Measurements from ENCODE around the gene TXNRD2. TPM values are rescaled to one million over a fixed set of nuclear protein-coding genes. Genes with fewer than 3 reads are reported as not detected.

TXNRD2 gene
- total RNA-seq, 1 donor from 2014 or later = 0.19 TPM

DNA sequence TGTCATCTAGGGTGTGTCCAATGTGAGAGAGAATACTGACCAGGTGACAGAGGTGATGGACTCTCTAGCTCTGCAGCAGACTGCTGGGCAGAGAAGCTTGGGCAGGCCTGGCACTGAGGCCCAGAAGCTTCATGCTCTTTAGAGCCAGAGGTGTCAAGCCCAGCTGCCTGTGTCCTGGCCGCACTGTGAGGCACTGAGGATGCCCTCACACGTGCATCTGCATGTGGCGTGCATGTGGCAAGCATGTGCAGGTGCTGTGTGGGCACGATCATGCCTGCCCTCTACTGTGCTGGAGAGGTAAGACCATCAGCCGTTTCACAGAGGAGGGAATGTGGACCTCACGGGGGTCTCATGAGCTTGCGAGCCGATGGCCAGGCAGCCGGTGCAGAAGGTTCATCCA, 15.8 kb upstream of the TXNRD2 start:
- H2AFZ ChIP-seq (replicated peaks) = no peak overlapping the region
- no peak overlapping the region for H3K4me2 ChIP-seq
- no peak for DNase-seq (ENCODE audit: low spot score)
- Mint-ChIP-seq H3K27me3 (ENCODE audit: insufficient read depth, low read depth) (peaks cover 9% of the 10 kb centered on the region), H3K4me3 (no peak overlapping the region), H3K36me3 (no peaks in the 10 kb centered on the region), H3K27ac (no peak overlapping the region), H3K9me3 (no peaks in the 10 kb centered on the region), H3K4me1 (peaks cover 28% of the 10 kb centered on the region)
- H3K9ac ChIP-seq = no peak overlapping the region
- no peaks in the 10 kb centered on the region for H3K36me3 ChIP-seq
- H4K20me1 ChIP-seq (ENCODE audit: low read depth) = no peaks in the 10 kb centered on the region
- no peak overlapping the region for H3K4me3 ChIP-seq
- H3K79me2 ChIP-seq (ENCODE audit: low read depth) = no peaks in the 10 kb centered on the region
- H3K9me3 ChIP-seq (ENCODE audit: low read depth) = no peaks in the 10 kb centered on the region
- H3K27me3 ChIP-seq = no peaks in the 10 kb centered on the region
- H3K4me1 ChIP-seq = peaks cover 6% of the 10 kb centered on the region
- no peaks in the 10 kb centered on the region for H3F3A ChIP-seq (ENCODE audit: low read depth)
- H3K27ac ChIP-seq = no peak overlapping the region
- TF ChIP-seq, protein P1, sequence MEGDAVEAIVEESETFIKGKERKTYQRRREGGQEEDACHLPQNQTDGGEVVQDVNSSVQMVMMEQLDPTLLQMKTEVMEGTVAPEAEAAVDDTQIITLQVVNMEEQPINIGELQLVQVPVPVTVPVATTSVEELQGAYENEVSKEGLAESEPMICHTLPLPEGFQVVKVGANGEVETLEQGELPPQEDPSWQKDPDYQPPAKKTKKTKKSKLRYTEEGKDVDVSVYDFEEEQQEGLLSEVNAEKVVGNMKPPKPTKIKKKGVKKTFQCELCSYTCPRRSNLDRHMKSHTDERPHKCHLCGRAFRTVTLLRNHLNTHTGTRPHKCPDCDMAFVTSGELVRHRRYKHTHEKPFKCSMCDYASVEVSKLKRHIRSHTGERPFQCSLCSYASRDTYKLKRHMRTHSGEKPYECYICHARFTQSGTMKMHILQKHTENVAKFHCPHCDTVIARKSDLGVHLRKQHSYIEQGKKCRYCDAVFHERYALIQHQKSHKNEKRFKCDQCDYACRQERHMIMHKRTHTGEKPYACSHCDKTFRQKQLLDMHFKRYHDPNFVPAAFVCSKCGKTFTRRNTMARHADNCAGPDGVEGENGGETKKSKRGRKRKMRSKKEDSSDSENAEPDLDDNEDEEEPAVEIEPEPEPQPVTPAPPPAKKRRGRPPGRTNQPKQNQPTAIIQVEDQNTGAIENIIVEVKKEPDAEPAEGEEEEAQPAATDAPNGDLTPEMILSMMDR (IDR thresholded peaks at IDR 0.05) = no peak
- no peak for TF ChIP-seq EZH2phosphoT487 (IDR thresholded peaks at IDR 0.05)
- TF ChIP-seq EZH2 (IDR thresholded peaks at IDR 0.05) = no peak

GRCh38 chr22:19955241-19956128, 13.9 kb upstream of the TXNRD2 start:
- no peak overlapping the region for H3K27ac ChIP-seq
- DNase-seq (ENCODE audit: low spot score) = no peak
- no peaks in the 10 kb centered on the region for H3F3A ChIP-seq (ENCODE audit: low read depth)
- H3K27me3 ChIP-seq = no peaks in the 10 kb centered on the region
- peaks cover 5% of the 10 kb centered on the region for H3K4me1 ChIP-seq
- peaks cover 11% of the 10 kb centered on the region for H3K27me3 Mint-ChIP-seq (ENCODE audit: insufficient read depth, low read depth)
- no peaks in the 10 kb centered on the region for H3K36me3 ChIP-seq
- no peaks in the 10 kb centered on the region for H3K79me2 ChIP-seq (ENCODE audit: low read depth)
- H4K20me1 ChIP-seq (ENCODE audit: low read depth) = no peaks in the 10 kb centered on the region
- TF ChIP-seq EZH2phosphoT487 (IDR thresholded peaks at IDR 0.05) (no peak), EZH2 (IDR thresholded peaks at IDR 0.05) (no peak)
- TF ChIP-seq, protein P1 (IDR thresholded peaks at IDR 0.05) = no peak
- no peak overlapping the region for H2AFZ ChIP-seq (replicated peaks)
- no peak overlapping the region for H3K4me3 Mint-ChIP-seq
- H3K4me2 ChIP-seq = no peak overlapping the region
- no peak overlapping the region for H3K4me3 ChIP-seq
- H3K9me3 Mint-ChIP-seq = no peaks in the 10 kb centered on the region
- H3K9me3 ChIP-seq (ENCODE audit: low read depth) = no peaks in the 10 kb centered on the region
- no peak overlapping the region for H3K27ac Mint-ChIP-seq
- H3K4me1 Mint-ChIP-seq = peaks cover 32% of the 10 kb centered on the region
- H3K9ac ChIP-seq = no peak overlapping the region
- H3K36me3 Mint-ChIP-seq = no peaks in the 10 kb centered on the region

GRCh38 chr22:19951346-19951745, 9.7 kb upstream of the TXNRD2 start:
- Histone ChIP-seq H3K9ac (no peak overlapping the region), H3K4me2 (no peak overlapping the region), H2AFZ (replicated peaks) (no peak overlapping the region), H3K9me3 (ENCODE audit: low read depth) (no peaks in the 10 kb centered on the region), H3F3A (ENCODE audit: low read depth) (no peaks in the 10 kb centered on the region), H3K27ac (no peak overlapping the region), H3K79me2 (ENCODE audit: low read depth) (no peaks in the 10 kb centered on the region), H3K27me3 (peaks cover 8% of the 10 kb centered on the region), H4K20me1 (ENCODE audit: low read depth) (no peaks in the 10 kb centered on the region), H3K4me1 (no peaks in the 10 kb centered on the region), H3K36me3 (no peaks in the 10 kb centered on the region), H3K4me3 (no peak overlapping the region)
- Mint-ChIP-seq H3K27ac (no peak overlapping the region), H3K27me3 (ENCODE audit: insufficient read depth, low read depth) (peaks cover 2% of the 10 kb centered on the region), H3K9me3 (no peaks in the 10 kb centered on the region), H3K4me1 (peaks cover 26% of the 10 kb centered on the region), H3K4me3 (no peak overlapping the region), H3K36me3 (no peaks in the 10 kb centered on the region)
- DNase-seq (ENCODE audit: low spot score) = no peak
- no peak for TF ChIP-seq EZH2 (IDR thresholded peaks at IDR 0.05)
- TF ChIP-seq, protein P1 (IDR thresholded peaks at IDR 0.05) = no peak
